HG03097 (cell line): ENCODE results near the gene BCAP31.
"Not testable (repeated sequence)": the region's sequence is repeated elsewhere in the genome, so short reads cannot be mapped to it uniquely, and the experiment has no call there.

ENCODE experiments used
- ATAC-seq: cut with Tn5 transposase; IDR thresholded peaks from one replicate; pipeline ENCODE4 v1.9.1; 2021; ENCODE audit not compliant: unreplicated experiment, low FRiP score

Gene BCAP31

DNA sequence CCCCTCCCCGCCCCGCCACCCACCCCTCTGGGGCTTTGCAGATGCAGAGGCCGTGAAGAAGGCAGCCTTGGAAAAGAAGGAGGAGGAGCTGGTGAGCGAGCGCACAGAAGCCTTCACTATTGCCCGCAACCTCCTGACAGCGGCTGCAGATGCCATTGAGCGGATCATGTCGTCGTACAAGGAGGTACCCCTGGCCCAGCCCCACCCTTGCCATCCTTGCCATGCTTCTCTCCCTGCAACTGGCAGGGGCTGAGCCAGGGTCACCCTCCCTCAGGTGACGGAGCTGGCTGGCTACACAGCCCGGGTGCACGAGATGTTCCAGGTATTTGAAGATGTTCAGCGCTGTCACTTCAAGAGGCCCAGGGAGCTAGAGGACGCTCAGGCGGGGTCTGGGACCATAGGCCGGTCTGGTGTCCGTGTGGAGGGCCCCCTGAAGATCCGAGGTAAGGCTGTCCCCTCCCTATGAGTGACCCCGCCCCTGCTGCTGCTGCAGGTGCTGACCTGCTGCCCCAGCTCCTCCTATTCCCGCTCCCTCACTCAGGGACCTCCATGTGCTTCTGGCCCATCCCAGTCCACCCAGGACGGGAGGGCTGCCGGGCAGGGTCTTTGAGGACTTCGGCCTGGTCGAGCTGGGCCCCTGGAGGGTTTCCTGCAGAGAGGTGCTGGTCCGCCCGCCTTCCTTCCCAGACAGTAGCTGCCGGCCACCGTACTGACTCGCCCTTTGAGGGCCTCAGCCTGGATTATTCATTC is 12.1 kb upstream of the BCAP31 start:
- ATAC-seq = no peak

DNA sequence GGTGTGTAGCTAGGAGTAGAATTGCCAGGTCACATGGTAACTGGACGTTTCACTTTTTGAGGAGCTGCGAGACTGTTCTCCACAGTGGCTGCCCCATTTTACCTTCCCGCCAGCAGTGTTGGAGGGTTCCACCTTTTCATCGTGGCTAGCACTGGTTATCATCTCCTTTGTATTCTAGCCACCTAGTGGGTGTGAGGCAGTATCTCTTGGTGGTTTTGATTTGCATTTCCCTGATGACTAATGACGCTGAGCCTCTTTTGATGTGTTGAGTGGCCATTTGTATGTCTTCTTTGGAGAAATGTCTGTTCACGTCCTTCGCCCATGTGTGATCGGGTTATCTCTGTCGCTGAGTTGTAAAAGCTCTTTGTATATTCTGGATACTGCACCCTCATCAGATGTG is 11.1 kb upstream of the BCAP31 start:
- no peak for ATAC-seq

DNA sequence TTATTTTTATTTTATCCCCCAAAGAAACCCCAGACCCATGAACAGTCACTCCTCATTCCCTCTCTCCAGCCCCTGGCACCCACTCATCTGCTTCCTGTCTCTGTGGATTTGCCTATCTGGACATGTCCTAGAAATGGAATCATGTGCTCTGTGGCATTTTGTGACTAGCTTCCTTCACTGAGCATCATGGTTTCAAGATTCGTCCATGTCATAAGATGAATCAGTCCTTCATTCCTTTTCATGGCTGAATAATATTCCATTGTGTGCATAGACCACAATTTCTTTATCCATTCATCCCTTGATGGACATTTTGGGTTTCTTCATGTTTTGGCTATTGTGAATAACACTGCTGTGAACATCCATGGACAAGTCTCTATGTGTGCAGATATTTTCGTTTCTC is 10.7 kb upstream of the BCAP31 start:
- ATAC-seq = no peak

DNA sequence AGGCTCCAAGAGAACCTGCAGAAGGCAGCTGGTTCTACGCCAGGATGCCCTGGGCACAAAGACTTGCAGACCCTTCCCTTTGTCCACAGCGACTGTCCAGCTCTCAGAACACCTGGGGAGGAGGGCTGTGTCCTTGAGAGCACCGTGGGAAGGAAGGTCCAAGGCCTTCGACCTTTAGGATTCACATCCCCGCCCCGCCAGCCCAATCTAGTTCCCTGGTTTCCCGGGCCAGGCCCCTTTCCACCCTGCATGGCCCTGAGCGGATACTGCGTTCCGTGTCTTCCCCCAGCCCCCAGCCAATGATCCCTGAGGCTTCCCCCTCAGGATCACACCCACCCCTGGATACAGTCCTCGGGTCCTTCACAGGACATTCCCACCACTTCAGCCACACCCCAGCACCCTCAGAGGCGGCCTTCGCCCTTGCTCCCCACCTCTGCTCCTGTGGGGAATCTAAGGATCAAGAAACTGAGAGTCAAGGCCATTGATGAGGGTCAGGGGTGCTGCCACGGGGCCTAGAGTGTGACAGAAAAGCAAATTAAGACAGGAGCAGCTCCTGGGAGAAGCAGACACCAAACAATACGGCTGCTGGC is 9.6 kb upstream of the BCAP31 start:
- no peak for ATAC-seq

DNA sequence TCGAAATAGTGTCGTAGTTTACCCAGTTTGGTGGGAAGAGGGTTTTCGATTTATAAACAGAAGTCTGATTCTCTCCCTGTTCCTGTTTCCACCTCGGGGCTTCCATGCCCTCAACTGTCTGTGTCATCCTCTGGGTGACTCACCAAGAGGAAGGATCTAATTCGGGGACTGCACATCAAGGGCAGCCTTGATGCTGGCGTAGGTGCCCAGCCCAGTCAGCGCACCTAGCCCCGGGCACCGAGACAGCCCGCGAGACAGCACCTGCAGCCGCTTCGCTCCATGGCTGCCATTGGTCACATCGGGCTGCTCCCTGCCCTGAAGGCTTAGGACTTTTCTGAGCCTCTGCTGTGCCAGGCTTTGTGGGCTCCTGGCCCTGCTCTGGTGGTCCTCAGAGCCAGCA is 8.2 kb upstream of the BCAP31 start:
- ATAC-seq = no peak

DNA sequence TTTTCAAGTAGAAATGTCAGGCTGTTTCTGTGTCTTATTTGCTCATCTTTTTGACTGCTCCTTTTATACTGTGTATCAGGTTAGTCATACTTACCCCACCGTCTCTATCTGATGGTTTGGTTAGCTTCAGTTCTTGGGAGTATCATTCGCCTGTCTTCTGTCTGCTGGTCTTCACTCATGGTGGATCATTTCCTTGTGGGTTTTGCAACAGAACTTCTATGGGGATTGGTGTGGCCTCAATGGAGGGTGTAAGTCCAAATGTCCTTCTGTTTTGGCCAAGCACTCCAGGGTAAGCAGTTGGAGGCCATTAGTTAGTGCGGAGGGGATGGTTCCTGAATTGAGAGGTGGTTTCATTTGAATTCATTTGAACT is 7.6 kb upstream of the BCAP31 start:
- no peak for ATAC-seq

DNA sequence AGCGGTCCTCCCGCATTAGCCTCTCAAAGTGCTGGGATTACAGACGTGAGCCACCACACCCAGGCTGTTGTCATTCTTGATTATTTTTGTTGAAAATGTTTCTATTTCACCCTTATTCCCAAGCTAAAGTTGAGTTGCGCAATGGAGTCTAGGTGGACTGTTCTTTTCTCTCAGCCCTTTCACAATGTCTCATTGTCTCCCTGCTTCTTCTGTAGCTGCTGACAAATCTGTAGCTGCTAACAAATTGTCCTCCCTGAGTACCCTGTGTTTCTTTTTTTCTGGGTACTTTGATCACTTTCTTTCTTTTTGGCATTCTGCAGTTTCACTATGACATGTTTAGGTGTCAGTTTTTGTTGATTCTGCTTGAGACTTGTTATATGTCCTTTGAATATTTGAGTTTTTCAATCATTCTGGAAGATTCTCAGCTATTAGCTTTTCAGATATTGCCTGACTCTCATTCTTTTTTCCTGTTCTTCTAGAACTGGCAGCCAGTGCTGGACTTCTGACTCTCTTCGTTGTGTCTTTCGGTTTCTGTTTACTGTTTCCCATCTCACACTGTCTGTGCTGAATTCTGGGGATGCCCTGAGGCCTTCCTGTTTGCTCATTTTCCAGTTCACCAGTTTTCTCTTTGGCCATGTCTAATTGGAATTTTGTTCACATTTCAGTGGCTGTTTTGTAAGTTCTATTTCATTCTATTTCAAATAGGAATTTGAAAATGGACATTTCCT is 7.1 kb upstream of the BCAP31 start:
- ATAC-seq = no peak

DNA sequence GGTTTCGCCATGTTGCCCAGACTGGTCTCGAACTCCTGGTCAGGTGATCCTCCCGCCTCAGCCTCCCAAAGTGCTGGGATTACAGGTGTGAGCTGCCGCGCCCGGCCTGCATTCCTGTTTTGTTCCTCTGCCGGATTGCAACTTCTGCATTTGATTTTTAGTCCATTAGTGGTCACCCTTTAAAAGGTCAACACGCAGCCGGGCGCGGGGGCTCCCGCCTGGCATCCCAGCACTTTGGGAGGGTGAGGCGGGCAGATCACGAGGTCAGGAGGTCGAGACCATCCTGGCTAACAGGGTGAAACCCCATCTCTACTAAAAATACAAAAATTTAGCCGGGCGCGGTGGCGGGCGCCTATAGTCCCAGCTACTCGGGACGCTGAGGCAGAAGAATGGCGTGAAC is 5.9 kb upstream of the BCAP31 start:
- ATAC-seq = not testable (repeated sequence)

DNA sequence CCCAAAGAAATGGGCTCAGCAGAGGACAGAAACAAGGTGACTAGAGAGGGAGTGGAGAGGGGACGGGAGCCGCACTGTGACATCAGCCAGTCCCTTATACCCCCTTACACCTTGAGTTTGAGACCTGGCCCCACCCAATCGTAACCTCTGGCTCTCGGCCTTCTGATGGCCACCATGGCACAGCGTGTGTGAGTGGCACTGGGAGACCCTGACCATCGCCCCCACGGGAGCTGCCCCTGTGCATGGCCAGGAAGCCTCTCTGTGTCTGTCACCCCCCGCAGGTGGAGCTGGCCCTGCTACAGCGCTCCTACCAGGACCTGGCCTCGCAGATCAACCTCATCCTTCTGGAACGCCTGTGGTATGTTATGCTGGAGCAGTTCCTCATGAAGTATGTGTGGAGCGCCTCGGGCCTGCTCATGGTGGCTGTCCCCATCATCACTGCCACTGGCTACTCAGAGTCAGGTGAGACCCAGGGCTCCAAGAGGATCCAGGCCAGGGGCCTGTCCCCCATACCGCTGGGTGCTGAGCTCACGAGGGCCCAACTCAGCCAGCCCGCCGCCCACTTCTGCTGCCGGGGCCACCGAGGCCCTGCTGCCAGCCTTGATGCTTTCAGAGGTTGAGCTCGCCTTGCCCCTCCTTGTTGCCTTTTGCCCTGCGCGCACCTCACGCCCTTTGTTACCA is 4.9 kb upstream of the BCAP31 start:
- no peak for ATAC-seq

DNA sequence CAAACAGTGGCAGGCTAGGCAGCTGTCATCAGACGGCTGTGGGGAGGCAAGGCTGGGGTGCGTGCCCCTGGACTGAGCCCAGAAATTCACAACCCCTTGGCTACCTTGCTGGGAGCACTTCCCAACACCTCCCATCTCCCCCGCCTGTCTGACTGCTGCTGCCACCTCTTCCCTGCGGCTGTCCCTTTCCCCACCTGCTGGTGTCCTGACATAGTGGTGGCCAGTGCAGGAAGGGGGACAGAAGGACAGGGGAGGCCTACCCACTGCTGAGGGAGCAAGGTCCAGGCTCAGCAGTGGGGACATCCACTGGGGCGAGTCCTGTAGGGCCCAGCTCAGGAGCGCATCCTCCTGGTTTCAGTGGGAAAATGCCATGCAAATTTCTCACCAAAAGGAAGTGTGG is 3.9 kb upstream of the BCAP31 start:
- ATAC-seq = no peak

DNA sequence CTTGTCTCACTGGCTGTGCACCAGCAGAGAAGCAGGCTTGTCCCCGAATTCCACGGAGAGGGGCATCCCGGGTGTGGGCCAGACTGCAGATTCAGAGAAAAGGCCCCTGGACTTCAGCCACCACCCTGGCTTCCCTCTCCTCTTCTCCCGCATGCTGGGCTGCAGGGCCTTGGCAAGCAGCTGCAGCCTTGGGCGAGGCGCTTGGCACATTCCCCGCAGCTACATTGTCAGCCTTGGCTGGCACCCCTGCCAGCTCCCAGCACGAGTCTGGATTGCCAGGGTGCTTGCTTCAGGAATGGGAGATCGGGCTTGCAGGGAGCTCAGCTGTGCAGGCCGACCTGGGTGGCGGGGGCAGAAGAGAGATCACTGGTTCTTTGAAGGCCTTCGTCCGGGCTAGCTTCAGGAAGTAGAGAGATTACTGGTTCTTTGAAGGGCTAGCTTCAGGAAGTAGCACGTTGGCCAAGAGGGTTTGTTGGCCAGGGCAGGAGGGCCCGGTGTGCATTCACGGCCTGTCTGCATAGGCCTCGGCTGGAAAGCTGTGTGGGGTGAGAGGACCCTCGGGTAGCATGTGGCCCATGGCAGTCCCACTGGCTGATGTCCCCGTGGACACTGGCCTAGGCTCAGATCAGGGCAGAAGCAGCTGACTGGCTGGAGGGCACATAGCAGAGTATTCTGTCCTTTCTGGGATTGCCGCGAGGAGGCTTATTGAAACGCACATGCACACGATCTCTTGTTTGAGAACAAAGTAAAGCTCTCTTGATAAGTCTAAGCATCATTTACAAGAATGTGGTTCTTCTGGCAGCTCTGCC is 3.1 kb upstream of the BCAP31 start:
- no peak for ATAC-seq

DNA sequence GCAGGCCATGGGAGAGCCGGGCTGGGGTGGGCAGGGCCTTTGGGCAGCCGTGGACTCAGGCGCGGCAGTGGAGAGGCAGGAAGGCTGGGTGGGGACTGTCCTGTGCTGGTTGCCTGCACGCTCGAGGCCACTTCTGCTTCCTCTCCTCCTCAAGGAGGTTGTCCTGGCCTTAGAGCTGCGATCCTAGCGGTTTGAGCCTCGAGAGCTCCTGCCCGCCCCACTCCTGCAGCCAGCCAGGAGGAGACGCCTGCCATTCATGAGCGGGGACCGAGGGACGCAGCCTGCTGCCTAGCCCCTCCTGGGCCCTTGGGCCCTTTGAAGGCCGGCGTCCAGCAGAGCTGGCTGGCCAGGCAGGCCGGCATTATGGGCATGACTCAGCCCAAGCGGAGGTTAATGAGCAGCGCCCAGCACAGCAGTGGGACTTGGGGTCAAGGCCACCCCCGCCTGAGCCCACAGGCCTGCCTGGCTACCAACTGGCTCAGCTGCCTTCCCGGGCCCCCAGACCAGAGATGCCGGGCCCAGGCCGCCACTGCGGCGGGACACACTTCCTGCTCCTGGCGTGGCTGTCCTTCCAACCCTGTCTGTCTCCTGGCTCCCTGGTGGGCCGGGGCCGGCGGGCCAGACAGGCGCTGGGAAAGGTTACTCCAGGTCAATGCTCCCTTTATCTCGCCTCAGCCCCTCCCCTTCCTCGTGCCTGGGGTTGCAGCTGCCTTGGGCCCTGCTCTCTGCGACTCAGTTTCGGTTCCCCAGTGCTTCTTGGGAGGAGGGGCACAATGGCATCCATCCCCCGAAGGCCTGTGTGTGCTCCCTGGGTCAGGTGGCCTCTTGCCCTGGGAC is 2.3 kb upstream of the BCAP31 start:
- peak; percentile 34 for ATAC-seq

DNA sequence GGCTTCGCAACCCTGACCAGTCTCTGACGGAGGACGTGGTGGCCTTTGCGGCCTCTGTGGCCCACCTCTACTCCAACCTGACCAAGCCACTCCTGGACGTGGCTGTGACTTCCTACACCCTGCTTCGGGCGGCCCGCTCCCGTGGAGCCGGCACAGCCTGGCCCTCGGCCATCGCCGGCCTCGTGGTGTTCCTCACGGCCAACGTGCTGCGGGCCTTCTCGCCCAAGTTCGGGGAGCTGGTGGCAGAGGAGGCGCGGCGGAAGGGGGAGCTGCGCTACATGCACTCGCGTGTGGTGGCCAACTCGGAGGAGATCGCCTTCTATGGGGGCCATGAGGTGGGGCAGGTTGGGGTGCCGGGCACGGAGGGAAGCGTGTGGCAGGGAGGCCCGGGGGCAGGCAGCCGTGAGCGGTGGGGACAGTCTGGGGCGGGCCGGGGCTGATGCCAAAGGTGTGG is 1.7 kb upstream of the BCAP31 start:
- no peak for ATAC-seq

DNA sequence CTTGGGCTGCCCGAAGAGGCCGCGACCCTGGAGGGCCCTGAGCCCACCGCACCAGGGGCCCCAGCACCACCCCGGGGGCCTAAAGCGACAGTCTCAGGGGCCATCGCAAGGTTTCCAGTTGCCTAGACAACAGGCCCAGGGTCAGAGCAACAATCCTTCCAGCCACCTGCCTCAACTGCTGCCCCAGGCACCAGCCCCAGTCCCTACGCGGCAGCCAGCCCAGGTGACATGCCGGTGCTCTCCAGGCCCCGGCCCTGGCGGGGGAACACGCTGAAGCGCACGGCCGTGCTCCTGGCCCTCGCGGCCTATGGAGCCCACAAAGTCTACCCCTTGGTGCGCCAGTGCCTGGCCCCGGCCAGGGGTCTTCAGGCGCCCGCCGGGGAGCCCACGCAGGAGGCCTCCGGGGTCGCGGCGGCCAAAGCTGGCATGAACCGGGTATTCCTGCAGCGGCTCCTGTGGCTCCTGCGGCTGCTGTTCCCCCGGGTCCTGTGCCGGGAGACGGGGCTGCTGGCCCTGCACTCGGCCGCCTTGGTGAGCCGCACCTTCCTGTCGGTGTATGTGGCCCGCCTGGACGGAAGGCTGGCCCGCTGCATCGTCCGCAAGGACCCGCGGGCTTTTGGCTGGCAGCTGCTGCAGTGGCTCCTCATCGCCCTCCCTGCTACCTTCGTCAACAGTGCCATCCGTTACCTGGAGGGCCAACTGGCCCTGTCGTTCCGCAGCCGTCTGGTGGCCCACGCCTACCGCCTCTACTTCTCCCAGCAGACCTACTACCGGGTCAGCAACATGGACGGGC is 1.0 kb upstream of the BCAP31 start:
- no peak for ATAC-seq

DNA sequence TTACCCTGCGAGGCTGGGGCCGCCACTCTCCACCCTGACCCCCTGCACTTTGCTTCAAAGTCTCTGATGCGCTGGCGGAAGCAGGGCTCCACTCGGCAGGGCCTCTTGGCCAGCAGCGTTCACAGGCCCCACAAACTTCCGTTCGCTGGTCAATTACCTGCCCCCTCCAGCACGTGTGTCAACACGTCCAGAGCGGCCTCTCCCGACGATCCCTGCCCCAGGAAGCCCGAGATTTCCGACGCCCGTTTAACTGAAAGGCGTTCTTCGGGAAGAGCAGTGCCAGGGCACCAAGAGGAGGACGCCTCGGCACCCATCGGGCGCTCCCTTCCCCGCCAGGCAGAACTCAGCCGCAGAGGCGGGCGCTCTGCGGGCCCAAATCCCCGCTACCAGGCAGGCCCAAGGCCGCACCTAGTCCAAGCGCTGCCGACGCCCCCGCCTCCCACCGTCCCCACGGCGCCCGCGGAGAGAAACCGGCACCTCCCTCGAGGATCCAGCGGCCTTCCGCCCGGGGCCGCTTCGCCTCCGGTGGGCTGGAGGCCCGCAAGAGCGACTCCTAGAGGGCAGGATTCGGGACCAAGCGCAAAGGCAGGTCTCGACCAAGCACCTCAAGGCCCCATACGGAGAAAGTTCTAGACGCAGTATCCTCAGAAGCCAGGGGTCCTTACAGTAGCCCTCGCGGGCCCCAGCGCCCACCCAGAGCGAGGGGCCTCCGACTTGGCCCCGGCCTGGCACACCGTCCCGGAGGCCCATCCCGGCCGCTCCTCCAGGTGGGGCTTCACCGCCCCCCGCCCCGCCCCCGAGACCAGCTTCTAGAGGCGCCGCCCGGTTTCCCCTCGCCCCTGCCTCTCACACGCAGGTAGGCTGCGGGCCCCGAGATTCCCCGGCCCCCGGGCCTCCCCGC is 586 bp downstream of the BCAP31 start:
- peak; percentile 13 for ATAC-seq

DNA sequence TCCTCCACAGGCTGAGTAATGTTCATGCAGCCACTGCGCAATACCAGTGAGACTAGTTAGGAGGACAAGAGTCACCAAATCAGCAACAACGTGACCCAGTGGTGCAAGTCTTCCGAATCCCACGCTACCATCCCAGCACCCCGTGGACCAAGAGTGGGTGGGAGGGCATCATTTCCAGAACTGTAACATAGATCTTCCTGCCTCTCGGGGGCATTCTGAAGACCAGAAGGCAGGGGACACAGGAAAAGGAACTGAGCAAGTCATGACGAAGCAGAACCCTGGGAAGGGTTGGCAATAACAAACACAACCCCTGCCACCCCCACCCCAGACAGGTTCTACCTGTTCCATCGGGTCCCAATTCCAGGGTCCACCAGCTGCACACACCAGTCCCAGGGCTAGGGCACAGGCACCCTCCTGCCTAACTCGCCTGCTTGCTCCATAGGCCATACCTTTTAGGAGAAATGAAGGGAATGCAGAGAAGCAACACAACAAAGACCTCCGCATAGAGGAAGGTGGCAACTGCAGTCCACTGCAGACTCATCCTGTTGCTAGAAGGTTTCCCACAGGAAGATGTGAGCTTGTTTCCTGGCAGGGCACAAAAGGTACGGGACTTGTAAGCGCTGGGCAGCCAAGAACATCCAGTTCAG is 1.4 kb downstream of the BCAP31 start:
- ATAC-seq = no peak

DNA sequence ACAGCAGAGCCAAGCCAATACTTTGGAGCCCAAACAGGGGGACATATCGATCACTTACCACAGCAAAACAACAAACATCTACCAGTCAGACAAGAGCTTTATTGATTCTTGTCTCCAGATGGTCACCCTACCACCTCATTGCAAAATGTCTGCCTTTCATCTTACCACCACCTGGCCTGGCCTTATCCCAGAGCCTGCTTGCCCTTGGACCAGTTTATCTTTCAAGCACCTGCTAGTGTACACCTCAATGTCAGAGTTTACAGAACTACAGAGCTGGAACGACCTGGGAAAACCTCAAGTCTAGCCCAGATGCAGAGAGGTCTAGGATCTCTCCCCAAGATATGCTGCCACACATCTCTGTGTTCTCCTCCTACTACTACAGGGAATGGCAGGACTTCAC is 4.5 kb downstream of the BCAP31 start:
- ATAC-seq = no peak
